ENCODE results near the gene ASL.

GRCh38 chr7:66125052-66125694 lies 49.6 kb downstream of the ASL start:
- TF ChIP-seq, protein P1, sequence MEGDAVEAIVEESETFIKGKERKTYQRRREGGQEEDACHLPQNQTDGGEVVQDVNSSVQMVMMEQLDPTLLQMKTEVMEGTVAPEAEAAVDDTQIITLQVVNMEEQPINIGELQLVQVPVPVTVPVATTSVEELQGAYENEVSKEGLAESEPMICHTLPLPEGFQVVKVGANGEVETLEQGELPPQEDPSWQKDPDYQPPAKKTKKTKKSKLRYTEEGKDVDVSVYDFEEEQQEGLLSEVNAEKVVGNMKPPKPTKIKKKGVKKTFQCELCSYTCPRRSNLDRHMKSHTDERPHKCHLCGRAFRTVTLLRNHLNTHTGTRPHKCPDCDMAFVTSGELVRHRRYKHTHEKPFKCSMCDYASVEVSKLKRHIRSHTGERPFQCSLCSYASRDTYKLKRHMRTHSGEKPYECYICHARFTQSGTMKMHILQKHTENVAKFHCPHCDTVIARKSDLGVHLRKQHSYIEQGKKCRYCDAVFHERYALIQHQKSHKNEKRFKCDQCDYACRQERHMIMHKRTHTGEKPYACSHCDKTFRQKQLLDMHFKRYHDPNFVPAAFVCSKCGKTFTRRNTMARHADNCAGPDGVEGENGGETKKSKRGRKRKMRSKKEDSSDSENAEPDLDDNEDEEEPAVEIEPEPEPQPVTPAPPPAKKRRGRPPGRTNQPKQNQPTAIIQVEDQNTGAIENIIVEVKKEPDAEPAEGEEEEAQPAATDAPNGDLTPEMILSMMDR (IDR thresholded peaks at IDR 0.05; ENCODE audit: low read depth, low read length), result no peak
- TF ChIP-seq POLR2A (IDR thresholded peaks at IDR 0.05; ENCODE audit: extremely low read depth, insufficient read length), result no peak

Data from NB4 (cell line).